ENCODE measurements around the gene DYNLT2. TPM values are rescaled to one million over a fixed set of nuclear protein-coding genes. Genes with fewer than 3 reads are reported as not detected.

Gene DYNLT2
- total RNA-seq, 1 donor from 2014 or later: 0.51 TPM

DNA sequence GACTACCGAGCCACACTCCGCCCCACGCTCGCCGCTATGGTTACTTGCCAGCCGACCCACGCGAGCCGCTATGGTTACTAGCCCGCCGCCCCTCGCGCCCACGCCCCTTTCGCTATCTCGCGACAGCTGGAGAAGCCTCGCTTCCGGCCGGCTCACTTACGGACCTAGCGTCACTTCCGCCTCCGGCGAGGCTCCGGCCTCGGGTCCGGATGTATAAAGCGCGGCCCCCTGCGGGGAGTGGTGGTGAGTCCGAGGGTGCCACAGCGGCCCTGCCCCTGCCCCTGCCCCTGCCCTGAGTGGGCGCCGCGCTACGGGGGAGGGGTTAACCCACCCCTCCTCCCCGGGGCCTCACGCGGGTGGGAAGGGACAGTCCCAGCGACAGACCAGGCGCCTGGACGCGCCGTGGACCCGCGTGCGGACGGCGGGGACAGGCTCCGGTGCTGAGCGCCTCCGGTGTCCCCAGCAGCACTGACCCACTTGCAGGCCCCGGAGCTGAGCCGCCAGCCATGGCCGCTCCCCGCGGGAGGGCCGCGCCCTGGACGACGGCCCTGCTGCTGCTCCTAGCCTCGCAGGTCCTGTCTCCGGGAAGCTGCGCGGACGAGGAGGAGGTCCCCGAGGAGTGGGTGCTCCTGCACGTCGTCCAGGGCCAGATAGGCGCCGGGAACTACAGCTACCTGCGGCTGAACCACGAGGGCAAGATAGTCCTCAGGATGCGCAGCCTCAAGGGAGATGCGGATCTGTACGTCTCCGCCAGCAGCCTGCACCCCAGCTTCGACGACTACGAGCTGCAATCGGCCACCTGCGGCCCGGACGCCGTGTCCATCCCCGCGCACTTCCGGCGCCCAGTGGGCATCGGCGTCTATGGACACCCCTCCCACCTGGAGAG, 49.2 kb downstream of the DYNLT2 start, which contains the start of the genes C6orf120 and WDR27:
Gene C6orf120 (plus strand): TSS at position 173 of the 886 bp plus-strand sequence. CDS start 334 bp downstream, at position 507.
Gene WDR27 (minus strand): TSS at position 76 of the 886 bp plus-strand sequence. CDS start 13,024 bp downstream, outside the sequence.
- peak; percentile 94 to 97 for DNase-seq (ENCODE audit: low read depth in 2 of 2)

DNA sequence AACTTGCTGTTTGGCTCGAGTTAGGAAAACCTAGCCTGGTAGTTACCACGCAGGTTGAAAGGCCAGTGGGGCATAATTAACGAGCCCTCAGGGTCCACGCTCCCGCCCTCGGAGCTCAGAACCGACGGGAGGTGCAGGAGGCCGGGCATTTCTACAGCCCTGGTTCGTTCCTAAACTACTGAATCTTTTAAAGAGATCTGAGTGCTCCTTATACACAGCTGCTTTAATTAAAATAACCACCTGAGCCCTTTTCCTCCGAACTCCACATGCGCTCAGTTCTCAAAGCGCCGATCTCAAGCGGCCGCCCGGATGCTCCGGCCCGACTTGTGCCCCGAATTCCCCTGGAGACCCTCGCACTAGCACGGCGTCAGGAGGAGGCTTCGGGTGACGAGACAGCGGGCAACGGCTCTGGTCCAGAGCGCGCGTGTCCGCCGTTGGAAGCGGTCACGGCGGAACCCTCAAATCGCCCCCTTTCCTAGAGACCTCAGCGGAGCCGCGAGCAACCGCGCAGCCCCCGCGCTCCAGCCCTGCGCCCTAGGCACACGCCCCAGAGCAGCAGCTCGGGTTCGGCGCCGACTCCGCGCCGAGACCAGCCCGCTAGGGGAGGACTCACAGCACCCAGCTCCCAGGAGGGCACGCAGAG, 49.9 kb downstream of the DYNLT2 start:
- no peak for DNase-seq (ENCODE audit: low read depth in 2 of 2)

DNA sequence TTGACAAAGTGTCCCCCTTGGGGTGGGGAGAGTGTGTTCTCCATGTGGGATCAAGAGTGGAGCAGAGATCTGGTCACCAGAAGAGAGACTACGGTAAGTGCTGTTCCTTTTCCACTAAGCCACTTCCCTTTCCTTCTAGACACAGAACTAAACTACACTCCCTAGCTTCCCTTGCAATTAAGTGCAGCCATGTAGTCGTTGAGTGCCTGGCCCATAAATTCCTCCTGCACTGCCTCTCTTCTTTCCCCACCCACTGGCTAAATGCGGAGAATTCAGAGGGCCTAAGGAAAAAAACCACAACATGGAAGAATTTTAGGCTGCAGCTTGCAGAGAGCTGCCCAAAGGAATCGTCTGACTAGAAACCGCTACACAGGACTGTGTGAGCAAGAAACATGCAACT, 51.1 kb downstream of the DYNLT2 start:
- no peak for DNase-seq (ENCODE audit: low read depth in 2 of 2)

DNA sequence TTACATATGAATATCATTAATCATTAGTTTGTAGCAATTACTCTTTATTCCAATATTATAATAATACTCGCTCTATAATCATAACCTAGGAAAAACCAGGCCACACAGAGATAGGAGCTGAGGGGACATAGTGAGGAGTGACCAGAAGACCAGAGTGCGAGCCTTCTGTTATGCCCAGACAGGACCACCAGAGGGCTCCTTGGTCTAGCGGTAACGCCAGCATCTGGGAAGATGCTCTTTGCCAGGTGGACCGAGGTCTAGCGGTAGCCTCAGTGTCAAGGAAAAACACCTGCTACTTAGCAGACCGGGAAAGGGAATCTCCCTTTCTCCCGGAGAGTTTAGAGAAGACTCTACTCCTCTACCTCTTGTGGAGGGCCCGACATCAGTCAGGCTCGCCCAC, 54.3 kb downstream of the DYNLT2 start:
- peak in 1 of 2 donors; percentile 24 for DNase-seq (ENCODE audit: low read depth in 2 of 2)

DNA sequence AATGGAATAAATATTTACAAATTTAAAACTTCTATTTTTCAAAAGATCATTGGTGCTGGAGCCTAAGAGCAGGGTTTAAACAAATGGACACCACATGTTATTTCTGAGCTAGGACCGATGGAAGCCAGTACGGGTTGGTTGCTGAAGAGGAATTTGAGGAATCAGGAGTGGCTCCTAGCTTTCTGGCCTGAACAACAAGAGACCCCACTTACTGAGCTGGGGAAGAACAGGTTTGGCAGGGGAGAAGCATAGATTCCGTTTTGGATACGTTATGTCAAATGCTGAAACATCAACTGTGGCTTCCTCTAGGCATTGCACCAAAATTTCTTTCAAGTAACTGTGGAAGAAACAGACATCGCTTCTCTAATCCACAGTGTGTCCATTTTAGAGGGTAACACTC, 56.2 kb downstream of the DYNLT2 start:
- DNase-seq (ENCODE audit: low read depth in 2 of 2): no peak

DNA sequence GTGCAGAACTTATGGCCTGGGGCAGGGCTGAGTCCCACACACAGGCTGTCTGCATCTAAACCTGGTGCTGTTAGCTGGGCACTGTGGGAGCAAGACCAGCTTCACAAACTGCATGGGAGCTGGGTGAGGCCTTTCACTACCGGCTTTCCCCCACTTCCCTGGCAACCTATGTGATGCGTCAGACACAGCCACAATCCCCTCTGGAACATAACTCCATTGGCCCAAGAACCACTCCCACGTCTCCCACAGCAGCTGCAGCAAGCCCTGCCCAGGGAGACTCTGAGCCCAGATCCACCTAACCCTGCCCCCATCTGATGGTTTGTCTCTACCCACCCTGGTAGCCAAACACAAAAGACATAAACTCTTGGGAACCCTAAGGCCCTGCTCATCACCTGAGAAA, 58.9 kb downstream of the DYNLT2 start:
- no peak for DNase-seq (ENCODE audit: low read depth in 2 of 2)

DNA sequence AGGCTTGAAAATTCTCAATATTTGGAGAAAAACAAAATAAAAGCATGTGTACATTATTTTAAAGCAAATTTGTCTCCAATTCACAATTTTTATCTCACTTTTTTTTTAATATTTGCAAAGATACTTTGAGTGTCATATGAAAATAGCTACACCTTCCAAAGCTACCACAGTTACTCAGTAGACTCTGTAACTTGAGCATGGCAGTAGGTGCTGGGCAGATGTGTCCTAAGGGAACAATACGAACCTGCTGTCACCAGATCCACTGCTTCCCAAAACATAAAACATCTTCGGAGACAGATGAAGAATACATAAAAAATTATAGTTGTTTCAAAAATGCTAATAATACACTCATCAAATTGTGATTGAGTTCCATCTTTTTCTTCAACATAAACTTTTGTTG, 60.1 kb downstream of the DYNLT2 start:
- no peak for DNase-seq (ENCODE audit: low read depth in 2 of 2)

Other genes starting within 250 kb of the DYNLT2 start
- gene WDR27, start 49.5 kb downstream of the DYNLT2 start, total RNA-seq: 12.5 and 24.5 TPM in 2 replicates
- 18.9 and 24.4 TPM in 2 replicates for gene C6orf120, start 49.4 kb downstream of the DYNLT2 start, total RNA-seq
- 17.5 and 23.8 TPM in 2 replicates for gene PHF10, start 27.1 kb downstream of the DYNLT2 start, total RNA-seq
- gene ERMARD, start 50 bp upstream of the DYNLT2 start, total RNA-seq: 14.0 and 16.1 TPM in 2 replicates